Left lung (tissue), 10 donors: ENCODE results near the gene FER. TPM values are rescaled to one million over a fixed set of nuclear protein-coding genes. Genes with fewer than 3 reads are reported as not detected.
"Not testable (repeated sequence)": the region's sequence is repeated elsewhere in the genome, so short reads cannot be mapped to it uniquely, and the experiment has no call there.

Experiments
- ATAC-seq: fragments of 200-7000 bp; cut with Tn5 transposase; one replicate; pipeline ENCODE4 v1.9.1; 2020; ENCODE audit warnings: moderate library complexity
- DNase-seq, 4 donors: peaks; one replicate each; pipeline ENCODE4 v3.0.0-alpha.2; 2013 to 2020
- H3K27ac ChIP-seq, 2 donors: fragments of 200-600 bp; sonication (generic) in 1 of 2; one replicate each; pipeline versions ENCODE4 v1.5.0 to v1.8.0; 2020 to 2021
- H3K27me3 ChIP-seq, 2 donors: fragments of 200-600 bp; sonication (generic) in 1 of 2; one replicate each; pipeline versions ENCODE4 v1.5.0 to v1.8.0; 2020 to 2021
- H3K36me3 ChIP-seq, 2 donors: fragments of 200-600 bp; sonication (generic) in 1 of 2; one replicate each; pipeline versions ENCODE4 v1.5.0 to v1.8.0; 2020 to 2021
- H3K4me1 ChIP-seq, 2 donors: fragments of 200-600 bp; one replicate each; pipeline ENCODE4 v1.8.0; 2021
- H3K4me3 ChIP-seq, 2 donors: fragments of 200-600 bp; sonication (generic) in 1 of 2; one replicate each; pipeline versions ENCODE4 v1.5.0 to v1.8.0; 2020 to 2021; ENCODE audit warnings: mild to moderate bottlenecking in 1 of 2
- H3K9me3 ChIP-seq, 2 donors: fragments of 200-600 bp; sonication (generic) in 1 of 2; one replicate each; pipeline versions ENCODE4 v1.5.0 to v1.8.0; 2020 to 2021
- intact Hi-C, 2 donors: fragments of 100-400 bp; cut with DNase I; formaldehyde crosslinking; loops; one replicate each; pipeline versions ENCODE4 v1.11.2 to v1.14.2; 2022
- polyA plus RNA-seq, 6 donors: library from polyadenylated mRNA; unstranded; fragments of 120-200 nt; gene quantifications; one replicate each; pipeline ENCODE4 v1.2.1, GENCODE V29; 2013; ENCODE audit not compliant: insufficient read length in 6 of 6
- total RNA-seq, 2 donors: library from RNA; stranded (reverse); fragmentation: NEBNext Ultra II Directional; extraction: Animal tissue kit (Norgen Biotek cat#: 25700); gene quantifications; one replicate each; pipeline ENCODE4 v1.2.1, GENCODE V29; 2021
- TF ChIP-seq, protein P1 (sequence below), 2 donors: fragments of 200-600 bp; sonication (generic) in 1 of 2; IDR thresholded peaks; one replicate each; pipeline versions ENCODE4 v1.5.0 to v1.8.0; 2021; ENCODE audit warnings: antibody characterized with exemption in 2 of 2
- donor health status: DM: no; HTN: yes; CAD: no.
- donor health status: DM: no; HTN: no; CAD: no.

Gene FER
- total and polyA plus RNA-seq, 8 donors: 16.6 to 27.0 (median 19.4) TPM

DNA sequence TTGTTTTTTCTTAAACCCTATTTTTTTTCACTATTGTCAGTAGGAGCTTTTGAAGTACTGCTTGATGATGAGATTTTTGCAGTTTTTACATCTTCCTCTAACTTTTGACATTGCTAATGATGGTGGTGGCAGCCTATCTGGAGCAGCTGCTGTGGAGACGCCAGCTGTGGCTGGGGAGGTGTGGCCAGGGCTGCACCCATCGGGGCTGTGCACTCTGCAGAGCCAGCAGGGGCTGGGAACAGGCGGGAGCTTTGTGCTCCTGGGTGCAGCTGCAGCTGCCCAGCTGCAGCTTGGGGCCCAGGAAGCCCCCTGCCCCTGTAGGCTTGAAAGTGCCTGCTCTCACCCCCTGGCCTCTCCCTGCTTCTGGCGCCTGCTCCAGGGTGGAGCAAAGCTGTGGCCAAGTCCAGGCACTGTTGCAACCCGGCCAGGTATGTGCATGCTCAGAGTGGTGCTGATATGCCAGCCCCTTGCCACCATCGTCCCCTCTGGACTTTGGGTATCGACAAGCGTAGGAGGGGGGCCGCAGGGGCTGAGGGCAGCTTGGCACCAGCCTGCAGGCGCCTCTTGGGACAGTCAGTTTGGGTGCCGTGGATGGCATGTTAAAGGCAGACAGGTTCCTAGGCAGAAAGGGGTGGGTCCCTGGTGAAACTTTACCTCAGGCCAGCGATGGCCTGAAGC lies 39.2 kb downstream of the FER start:
- Histone ChIP-seq H3K27me3 (no peaks in the 10 kb centered on the region), H3K4me1 (no peaks in the 10 kb centered on the region), H3K4me3 (no peak overlapping the region), H3K36me3 (peaks cover 0 to 15% of the 10 kb centered on the region in 2 donors), H3K27ac (no peak overlapping the region), H3K9me3 (peaks cover 0 to 12% of the 10 kb centered on the region in 2 donors)
- TF ChIP-seq, protein P1, sequence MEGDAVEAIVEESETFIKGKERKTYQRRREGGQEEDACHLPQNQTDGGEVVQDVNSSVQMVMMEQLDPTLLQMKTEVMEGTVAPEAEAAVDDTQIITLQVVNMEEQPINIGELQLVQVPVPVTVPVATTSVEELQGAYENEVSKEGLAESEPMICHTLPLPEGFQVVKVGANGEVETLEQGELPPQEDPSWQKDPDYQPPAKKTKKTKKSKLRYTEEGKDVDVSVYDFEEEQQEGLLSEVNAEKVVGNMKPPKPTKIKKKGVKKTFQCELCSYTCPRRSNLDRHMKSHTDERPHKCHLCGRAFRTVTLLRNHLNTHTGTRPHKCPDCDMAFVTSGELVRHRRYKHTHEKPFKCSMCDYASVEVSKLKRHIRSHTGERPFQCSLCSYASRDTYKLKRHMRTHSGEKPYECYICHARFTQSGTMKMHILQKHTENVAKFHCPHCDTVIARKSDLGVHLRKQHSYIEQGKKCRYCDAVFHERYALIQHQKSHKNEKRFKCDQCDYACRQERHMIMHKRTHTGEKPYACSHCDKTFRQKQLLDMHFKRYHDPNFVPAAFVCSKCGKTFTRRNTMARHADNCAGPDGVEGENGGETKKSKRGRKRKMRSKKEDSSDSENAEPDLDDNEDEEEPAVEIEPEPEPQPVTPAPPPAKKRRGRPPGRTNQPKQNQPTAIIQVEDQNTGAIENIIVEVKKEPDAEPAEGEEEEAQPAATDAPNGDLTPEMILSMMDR (IDR thresholded peaks at IDR 0.05): no peak
- intact Hi-C loops: no loop called here
- no peak for ATAC-seq
- DNase-seq: no peak

DNA sequence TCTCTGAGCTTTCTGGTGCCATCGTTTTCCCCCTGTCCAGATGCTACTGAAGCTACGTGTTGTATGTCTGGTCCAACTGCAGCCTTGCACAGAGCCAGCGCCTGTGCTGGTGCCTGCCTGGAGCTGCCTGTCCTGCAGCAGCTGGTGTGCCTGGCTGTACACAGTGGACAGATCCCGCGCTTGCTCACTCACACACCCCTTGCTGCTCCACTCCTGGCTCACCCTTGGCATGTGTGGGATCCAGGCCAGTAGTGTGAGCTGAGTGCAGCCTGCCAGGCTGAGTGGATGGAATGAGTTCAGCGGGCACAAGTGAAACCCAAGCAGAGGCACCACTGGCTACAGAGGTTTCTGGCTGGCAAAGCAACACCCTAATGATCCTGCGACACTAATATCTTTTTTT lies 40.4 kb downstream of the FER start:
- Histone ChIP-seq H3K4me1 (no peaks in the 10 kb centered on the region), H3K27me3 (no peaks in the 10 kb centered on the region), H3K36me3 (peaks cover 0 to 15% of the 10 kb centered on the region in 2 donors), H3K27ac (no peak overlapping the region), H3K9me3 (peaks cover 0 to 12% of the 10 kb centered on the region in 2 donors), H3K4me3 (no peak overlapping the region)
- DNase-seq (peak in 1 of 4 donors; percentile 67), ATAC-seq (peak; percentile 91)
- intact Hi-C loops: no loop called here
- TF ChIP-seq, protein P1 (IDR thresholded peaks at IDR 0.05): no peak

DNA sequence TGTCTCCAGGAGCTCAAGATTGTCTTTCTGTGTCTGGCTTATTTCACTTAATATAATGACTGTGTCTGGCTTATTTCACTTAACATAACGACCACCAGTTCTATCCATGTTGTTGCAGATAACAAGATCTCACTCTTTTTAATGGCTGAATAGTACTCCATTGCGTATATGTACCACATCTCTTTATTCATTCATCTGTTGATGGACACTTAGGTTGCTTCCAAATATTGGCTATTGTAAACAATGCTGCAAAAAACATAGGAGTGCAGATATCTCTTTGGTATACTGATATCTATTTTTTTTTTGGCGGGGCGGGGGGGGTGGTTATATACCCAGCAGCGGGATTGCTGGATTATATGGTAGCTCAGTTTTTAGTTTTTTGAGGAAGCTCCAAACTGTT lies 45.5 kb downstream of the FER start:
- ATAC-seq (no peak), DNase-seq (no peak)
- Histone ChIP-seq H3K9me3 (no peaks in the 10 kb centered on the region), H3K27ac (no peak overlapping the region), H3K36me3 (peaks cover 0 to 1% of the 10 kb centered on the region in 2 donors), H3K4me1 (no peaks in the 10 kb centered on the region), H3K27me3 (no peaks in the 10 kb centered on the region), H3K4me3 (no peak overlapping the region)
- TF ChIP-seq, protein P1 (IDR thresholded peaks at IDR 0.05): no peak
- intact Hi-C loops: no loop called here

DNA sequence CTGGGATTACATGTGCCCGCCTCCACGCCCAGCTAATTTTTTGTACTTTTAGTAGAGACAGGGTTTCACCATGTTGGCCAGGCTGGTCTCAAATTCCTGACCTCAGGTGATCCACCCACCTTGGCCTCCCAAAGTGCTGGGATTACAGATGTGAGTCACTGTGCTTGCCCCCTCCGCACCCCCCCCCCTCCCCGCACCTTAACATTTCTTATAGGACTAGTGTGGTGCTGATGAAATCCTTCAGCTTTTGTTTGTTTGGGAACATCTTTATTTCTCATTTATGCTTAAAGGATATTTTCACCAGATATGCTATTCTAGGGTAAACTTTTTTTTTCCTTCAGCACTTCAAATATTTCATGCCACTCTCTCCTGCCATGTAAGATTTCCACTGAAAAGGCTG lies 46.7 kb downstream of the FER start:
- H3K9me3 ChIP-seq, DNase-seq, H3K36me3 ChIP-seq, intact Hi-C loops, ATAC-seq, H3K27ac ChIP-seq, H3K4me3 ChIP-seq, H3K27me3 ChIP-seq, H3K4me1 ChIP-seq: not testable (repeated sequence)

DNA sequence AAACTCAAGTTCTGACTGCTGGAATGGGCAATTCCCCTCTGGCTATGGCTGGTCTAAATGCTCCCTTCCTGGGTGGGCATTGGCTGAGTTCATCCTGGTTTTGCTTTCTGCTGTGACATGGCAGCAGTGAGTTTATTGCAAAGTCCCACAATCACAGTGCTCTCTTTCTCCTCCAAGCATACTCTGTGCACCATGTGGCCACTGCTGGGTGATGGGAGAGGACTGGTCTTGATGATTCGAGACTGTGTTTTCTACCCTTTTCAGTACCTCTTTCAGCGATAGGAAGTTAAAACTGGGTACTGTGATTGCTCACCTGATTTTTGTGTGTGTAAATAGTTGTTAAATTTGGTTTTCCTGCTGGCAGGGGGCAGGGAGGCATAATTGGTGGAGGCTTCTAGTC lies 49.7 kb downstream of the FER start:
- Histone ChIP-seq H3K36me3 (peaks cover 0 to 13% of the 10 kb centered on the region in 2 donors), H3K27me3 (no peaks in the 10 kb centered on the region), H3K27ac (no peak overlapping the region), H3K9me3 (no peaks in the 10 kb centered on the region), H3K4me1 (no peaks in the 10 kb centered on the region), H3K4me3 (no peak overlapping the region)
- DNase-seq: no peak
- no peak for ATAC-seq
- intact Hi-C loops: no loop called here
- TF ChIP-seq, protein P1 (IDR thresholded peaks at IDR 0.05): no peak

DNA sequence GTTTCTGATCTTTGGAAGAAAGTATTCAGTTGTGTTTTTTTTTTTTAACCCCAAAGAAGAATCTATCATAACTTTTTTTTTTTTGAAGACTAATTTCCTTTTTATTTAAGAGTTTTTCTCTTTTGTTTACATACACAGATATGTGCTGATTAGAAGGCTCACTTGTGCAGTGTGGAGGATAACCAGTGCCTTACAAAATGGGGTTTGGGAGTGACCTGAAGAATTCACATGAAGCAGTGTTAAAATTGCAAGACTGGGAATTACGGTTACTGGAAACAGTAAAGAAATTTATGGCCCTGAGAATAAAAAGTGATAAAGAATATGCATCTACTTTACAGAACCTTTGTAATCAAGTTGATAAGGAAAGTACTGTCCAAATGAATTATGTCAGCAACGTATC lies 50.3 kb downstream of the FER start:
- no peak overlapping the region for H3K27ac ChIP-seq
- TF ChIP-seq, protein P1 (IDR thresholded peaks at IDR 0.05): no peak
- H3K27me3 ChIP-seq: no peaks in the 10 kb centered on the region
- no peaks in the 10 kb centered on the region for H3K4me1 ChIP-seq
- no peak overlapping the region for H3K4me3 ChIP-seq
- H3K9me3 ChIP-seq: peaks cover 0 to under 1% of the 10 kb centered on the region in 2 donors
- ATAC-seq: no peak
- peaks cover 0 to 13% of the 10 kb centered on the region in 2 donors for H3K36me3 ChIP-seq
- no peak for DNase-seq
- intact Hi-C loops: no loop called here
